Midbrain (tissue), 1 donor: ENCODE measurements around the gene SH3RF3.

Experiments used
- DNase-seq: peaks from one replicate; lab custom pipeline; 2025; lab: John Stamatoyannopoulos, UW

Gene SH3RF3

DNA sequence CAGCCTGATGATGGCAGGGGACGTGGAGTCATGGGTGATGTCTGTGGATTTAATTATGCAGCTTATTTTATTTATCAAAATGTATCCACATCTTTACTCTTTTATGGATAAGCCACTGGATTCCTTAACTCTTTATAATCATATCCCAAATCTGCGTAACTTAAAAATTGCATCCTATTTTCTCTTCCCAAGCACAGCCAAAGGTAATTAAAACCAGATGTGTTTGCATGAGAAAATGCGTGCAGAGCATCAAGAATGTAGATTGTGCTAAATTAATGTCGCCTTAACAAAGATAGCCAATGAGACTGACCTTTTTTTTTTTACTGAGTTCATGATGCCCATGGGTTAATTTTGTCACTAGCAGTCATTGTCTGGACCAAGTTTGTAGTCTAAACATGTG lies 10.0 kb downstream of the SH3RF3 start:
- no peak for DNase-seq

DNA sequence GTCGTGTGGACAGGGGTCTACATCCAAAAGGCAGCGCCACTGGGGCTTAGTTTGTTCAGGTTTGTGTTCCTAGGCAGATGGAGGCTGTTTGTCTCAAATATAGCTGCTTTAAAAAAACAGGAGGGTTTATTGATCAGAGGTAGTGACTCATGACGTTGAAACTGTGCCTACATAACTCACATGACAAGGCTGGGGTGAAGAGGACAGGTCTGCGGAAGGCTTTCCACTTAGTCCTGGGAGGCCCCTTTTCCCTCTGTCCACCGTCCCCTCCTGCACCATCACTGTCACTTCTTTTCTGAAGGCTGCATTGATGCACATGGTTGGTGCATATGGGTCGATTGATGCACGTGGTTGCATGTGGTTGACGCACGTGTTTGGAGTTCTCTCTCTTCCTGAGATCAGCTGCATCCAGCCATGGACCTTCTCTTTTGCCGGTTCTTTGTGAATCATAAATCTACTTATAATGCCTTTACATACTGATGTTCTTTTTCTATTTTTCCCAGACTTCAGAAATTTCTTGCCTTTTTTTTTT lies 10.9 kb downstream of the SH3RF3 start:
- no peak for DNase-seq

DNA sequence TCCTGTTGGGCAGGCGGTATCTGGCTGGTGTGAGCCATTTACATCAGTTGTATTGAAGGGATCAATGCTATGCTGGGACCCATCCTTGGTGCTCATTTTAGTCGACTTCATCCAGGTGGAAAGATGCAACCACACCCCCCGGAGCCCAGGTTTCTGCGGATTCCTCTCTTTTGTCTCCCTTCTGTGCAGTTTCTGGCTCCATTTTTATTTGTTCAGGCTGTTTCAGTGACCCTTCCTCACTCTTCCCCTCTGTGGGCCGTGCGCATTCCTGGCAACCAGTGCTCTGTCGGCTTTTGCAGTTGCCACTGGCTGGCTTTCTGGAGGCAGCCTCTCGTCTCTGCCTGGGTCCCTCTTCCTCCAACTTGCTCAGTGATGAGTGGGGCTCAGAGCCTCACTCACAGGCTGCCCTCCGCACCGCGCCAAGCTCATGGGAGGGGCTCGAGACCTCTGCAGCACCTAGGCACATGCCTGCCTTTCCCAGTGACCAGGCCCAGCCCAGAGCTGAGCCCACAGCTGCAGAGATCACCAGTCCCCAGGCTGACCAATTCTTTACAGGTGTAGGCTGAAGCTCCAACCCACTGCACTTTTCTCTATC lies 12.1 kb downstream of the SH3RF3 start:
- no peak for DNase-seq

DNA sequence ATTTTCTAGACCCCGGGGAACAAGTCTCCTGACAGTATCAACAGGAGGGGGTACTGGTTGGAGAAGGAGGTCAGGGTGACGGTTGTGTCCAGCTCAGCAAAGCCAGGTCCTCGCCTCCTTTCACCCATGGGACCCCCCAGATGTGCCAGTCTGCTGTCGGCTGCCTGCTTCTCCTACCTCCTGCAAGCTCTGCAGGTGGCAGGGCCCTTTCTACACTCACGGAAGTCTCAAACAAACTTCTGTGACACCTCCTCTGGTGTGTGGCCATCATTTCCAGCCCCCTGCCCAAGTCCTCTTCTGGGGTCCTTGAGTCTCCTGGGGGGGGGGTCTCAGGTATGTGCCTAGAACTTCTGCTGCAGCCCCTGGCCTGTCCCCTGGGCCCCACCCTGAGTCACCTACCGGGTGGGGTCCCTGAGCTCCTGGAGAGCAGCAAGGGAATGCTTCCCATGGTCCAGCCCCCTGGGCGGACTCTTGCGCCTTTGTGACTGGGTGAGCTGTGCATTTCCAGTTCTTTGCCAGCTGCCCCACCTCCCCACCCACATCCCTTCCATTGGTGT lies 12.8 kb downstream of the SH3RF3 start:
- no peak for DNase-seq

DNA sequence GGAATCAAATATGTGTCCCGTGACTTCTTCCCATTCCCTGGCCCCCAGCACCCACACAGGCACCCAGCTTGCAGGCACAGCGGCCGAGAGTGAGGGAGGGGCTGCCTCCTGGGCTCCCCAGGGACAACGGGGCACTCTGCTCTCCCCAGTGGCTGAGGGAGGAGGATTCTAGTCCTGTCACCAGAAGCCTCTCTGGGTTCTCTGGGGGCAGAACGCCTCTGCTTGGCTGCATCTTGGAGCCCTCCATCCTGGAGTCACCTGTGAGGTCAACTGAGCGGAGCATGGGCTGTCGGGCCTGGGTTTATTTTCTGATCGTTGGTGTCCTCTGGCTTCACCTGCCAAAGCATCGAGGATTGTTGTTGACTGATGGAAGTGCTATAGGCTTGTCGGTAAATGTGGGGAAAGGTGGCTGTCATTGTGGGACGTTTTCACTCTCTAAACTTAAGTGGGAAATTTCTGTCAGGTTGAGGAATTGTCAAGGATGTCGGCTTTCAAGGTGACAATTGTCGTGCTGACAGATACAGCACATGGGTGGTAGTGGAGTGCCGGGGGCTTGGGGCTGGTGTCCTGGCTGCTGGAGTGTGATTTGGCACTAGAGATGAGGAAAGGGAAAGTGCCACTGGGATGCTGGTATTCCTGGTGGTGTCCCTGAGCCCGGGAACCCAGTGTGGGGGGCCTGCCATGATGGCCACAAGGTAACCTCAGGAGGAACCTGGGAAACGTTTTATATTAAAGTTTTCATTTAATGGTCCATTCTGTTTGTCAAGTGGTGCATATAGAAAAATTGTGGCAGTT lies 13.6 kb downstream of the SH3RF3 start:
- no peak for DNase-seq

DNA sequence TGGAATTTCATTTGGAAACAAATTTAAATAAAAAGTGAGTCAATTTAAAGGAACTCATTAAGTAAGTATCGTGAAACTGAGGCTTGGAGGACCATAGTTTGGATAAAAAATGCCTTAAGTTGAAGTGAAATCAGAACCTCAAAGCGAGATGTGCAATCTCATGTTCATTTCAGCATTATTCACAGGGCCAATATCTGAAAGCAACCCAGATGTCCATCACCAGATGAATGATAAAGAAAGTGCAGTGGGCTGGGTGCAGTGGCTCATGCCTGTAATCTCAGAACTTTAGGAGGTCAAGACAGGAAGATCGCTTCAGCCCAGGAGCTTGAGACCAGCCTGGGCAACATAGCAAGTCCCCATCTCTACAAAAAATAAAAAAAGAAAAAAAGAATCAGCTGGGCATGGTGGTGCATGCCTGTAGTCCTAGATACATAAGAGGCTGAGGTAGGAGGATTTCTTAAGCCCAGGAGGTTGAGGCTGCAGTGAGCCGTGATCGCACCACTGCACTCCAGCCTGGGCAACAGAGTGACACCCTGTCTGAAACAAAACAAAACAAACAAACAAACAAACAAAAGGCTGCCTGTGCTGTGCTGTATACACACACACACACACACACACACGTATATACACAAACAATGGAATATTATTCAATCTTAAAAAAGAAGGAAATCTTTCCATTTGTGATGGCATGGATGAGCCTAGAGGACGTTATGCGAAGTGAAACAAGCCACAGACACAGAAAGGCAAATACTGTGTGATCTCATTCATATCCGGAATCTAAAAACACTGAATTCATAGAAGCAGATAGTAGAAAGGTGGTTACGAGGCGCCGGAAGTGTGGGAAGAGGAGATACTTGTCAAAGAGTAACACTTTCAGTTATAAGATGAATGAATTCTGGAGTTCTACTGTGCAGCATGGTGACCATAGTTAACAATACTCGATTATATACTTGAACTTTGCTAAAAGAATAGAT lies 14.5 kb downstream of the SH3RF3 start:
- no peak for DNase-seq

DNA sequence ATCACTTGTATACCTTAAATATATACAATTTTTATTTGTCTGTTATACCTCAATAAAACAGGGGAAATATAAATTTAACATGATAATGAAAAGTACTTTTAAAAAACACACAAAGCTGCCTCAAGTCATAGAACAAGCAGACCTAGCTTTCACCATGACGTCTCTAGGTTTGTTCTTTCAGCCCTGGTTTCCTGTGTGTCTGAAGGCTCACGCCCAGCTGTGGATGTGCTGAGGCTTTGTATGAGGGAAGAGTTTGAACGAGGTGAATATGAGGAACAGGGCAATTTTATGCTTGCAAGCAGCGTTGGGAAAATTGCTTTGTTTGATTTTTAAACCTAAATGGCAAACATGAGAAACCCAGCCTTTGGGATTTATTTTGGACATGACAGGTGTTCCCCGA lies 15.3 kb downstream of the SH3RF3 start:
- no peak for DNase-seq

DNA sequence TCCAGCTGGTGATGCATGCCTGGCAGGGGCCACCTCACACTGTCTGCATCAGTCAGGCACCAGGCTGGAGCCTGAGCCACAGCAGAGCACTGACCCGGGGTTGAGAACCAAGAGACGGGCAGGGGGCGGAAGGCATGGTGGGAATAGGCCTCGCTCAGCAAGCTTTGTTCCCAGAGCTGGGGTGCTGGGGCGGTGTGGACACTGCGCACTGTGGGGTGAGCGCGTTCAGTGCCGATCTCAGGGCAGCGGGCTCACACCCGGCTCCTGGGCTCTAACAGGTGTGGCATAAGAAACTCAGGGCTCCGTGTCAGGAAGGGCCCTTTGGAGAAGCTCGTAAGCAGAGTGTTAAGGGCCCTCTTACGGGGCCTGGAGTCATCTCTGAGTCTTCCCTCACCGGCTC lies 15.7 kb downstream of the SH3RF3 start:
- no peak for DNase-seq

DNA sequence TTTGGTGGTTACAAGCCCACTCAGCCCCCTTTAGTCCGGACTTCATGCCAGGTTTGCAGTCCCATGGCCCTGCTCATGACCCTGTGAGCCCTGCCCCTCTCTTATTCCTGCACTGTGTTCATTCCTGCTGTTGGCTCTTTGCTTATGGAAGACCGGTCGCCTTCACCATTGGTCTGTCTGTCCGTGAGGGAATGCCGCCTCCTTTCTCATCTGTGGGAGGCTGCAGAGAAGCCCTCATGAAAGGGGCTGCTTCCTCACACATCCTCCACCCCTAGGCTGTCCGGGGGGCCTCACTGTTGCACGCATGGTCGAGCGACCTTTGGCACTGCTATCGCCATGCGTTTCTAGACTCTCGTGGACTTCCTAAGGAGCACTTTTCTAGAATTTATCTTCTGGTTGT lies 16.3 kb downstream of the SH3RF3 start:
- no peak for DNase-seq

DNA sequence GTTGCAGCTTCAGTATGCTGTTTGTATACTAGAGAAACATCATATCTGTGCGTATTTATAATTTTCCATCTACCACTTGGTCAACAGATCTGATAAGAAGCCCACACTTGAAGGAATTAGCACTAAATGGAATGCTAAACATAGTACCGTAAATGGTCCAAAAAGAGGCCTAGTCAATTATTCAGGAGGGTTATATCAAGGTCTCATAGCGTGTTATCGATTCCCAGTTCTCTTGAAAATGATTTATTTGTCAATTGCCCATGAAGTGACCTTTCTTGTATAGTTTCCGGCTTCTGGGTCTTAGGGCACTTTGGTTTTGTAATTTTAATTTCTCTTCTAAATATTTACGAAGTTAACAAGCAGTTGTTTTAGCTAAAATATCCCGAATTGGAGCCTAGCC lies 18.4 kb downstream of the SH3RF3 start:
- DNase-seq: no peak

DNA sequence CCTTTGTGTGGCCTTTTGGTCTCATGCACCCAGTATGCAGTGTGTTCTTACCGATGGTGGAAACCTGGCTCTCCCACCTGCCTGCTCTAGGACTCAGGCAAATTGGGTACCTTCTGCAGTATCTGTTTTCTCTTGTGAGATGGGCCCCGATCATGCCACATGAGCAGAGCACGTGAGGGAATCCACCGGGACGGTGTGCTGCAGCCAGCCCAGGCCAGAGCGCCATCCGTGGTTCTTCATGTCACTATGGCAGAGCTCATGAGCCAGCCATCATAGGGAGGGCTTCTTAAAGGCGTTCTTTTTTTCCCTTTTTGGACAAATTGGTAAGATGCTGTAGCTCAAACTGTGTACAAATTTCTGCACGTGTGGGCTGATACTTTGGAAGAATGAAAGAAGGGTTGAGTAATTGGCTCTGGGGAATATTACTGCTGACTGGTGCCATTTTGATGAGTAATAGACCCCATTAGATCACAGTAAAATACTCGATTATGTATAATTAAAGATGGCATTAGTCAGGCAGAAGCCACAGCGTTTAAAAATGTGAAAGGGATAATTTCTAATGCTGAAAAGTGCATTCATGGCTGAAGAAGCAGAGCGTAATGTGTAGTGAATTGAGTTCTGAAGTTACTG lies 19.2 kb downstream of the SH3RF3 start:
- DNase-seq: no peak

DNA sequence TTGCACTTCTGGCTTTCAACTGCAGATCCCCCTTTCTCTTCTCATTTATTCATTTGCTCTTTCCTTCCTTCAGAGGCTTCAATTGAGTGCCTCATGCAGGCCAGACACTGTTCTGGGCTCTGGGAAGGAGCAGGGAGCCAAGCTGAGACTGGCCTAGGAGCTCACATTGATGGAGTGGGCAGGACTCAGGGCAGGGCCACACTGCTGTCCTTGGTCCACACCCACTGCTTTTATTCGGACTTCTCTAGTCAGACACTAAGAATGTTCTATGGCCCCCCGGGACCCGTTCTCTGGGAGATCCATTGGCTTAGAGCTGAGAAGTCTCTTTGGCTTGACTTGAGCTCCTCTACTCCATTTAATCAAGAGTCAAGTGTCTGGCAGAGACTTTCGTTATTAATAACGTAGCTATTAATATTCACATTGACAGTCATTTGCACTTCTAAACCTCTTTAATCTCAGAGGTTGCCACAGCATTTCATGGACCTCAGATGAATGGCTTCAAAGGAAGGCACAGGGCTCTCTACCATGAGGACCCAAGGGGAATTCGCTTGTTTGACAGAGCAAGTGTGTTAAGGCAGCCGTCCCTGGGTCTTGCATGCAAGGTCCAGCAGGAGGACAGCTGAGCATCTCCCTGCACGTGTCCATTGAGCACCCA lies 20.1 kb downstream of the SH3RF3 start:
- no peak for DNase-seq

DNA sequence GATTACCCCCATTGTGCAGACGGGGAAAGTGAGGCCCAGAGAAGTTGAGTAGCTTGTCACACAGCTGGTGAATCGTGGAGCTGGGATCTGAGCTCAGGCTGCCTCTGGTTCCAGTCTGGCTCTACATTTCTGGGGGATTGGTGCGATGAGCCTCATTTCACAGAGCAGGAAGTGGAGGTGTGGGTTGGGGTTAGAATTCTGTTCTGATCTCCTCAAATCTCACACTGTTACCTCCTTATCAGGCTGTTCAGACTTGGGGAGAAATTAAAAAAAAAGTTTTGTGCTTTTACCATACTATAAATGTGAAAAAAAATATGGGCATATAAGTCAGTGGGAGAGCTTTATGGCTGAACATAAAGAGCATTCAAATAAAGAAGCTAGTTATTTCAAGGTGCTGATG lies 21.6 kb downstream of the SH3RF3 start:
- DNase-seq: no peak

DNA sequence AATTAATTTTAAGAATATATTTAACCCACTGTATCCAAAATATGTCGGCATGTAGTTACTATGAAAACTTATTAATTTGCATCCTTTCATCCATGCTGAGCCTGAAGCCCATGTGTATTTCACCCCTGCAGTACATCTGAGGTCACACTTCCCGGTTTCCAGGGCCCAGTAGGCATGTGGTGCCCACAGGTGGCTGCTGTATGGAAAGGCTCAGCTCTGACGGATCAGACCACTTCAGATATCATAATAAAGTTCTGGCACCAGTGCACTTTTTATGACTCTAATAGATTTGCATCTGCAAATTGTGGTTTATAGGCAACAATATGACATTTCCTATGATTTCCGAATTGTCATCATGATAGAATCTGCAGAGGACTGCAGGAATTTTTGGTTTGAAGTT lies 22.5 kb downstream of the SH3RF3 start:
- DNase-seq: no peak

DNA sequence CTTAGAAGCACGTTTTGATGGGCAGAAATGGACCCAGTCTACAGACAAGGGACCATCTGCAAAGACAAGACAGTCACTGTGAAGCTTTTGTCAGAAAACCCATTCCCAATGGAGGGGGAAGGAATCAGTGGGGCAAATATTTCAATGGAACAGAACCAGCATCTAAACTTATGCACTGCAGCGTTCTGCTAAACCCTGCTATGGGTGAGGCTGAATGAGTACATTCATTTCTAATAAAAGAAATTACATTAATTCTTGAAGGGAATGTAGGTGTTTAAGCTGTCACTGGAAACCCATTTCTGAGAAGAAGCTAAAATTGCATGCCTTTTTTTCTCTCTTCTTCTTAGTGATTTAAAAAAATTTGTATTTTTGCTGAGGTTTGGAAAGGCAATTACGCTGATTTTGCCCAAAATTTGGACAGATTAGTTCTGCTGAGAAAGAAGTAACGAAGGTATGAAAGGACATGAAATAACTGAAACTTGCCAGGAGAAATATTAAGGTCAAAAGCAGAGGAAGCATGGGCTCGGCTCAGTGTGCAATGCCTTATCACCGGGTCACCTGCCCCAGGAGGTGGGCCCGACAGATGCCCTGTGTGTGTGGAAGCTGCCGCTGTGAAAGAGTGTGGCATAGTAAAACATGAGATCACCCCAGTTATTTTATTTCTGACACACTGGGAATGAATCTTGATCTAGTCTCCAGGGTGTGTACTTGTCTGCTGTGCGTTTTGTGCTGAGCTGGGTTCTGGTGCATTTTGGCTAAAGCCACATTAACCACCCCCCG lies 24.2 kb downstream of the SH3RF3 start:
- DNase-seq: no peak

DNA sequence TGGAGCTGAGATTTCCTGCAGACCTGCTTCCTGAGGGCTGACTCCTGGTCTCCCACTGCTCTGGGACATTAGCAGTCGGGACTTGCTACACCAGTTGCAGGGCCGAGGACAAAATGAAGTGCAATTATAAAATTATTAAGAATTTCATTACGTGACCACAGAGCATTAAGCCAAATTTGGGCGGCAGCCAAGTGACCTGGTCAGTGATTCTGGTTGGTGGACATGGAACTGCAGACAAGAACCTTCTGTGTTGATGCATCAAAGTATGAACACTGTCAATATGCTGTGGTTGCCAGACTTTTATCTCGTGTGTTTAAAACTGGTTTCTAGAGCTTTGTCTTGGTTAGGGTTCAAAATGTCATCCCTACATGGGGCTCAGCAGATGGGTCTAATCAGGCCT lies 24.8 kb downstream of the SH3RF3 start:
- no peak for DNase-seq

DNA sequence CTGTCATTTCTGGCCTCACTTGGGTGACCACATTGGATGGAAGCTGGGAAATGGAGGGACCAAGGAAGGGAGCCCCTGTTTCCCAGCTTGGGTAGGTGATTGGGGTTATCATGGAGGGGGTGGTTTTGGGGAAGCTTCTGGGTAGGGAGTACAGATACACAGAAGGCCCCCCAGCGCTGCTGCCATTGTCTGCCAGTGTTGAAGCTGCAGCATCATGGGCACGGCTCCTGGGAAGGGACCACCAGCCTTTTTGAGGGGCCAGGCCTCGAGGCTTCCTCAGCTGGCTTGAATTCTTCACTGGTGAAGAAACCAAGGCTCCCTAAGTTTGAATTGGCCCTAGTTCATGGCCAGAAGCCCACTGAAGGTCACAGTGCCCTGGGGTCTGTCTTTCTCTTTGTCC lies 25.2 kb downstream of the SH3RF3 start:
- no peak for DNase-seq

DNA sequence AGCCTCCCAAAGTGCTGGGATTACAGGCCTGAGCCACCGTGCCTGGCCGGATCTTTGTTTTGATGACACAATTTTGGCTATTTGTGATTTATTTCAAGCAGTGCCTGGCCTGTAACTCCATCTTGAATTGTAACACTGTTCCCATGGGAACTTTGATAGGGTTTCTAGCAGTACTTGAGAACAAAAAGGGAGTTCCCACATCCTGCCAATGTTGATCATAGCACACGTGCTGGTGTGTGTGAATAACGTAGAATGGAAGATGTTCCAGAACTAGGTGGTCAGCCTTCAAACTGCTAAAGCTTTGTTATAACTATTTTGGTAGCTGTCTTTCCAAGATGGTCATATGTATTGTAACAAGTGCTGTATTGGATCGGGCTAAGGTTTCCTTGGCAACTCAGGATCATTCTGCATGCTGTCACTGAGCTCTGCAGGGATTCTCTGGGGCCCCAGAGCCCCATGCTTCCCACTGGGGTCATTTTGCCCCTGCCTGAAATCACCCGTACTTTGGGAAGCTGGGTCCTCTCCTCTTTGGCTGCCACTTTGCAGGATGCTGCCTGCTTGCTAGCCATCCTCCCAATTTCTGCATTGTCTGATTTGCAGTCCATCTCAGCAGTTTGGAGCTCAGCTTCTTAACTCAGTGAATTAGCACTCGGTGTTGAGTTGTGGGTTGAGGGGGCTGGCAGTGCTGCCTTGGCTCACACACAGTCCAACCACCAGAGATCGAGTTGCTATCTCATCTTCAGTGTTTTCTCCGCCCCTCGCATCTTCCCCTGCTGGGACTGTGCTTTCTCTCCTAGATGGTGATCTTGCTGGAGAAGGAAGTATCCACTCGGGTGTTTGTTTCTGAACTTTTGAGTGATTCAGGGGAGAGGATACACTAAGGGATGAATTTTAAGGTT lies 26.8 kb downstream of the SH3RF3 start:
- DNase-seq: no peak

DNA sequence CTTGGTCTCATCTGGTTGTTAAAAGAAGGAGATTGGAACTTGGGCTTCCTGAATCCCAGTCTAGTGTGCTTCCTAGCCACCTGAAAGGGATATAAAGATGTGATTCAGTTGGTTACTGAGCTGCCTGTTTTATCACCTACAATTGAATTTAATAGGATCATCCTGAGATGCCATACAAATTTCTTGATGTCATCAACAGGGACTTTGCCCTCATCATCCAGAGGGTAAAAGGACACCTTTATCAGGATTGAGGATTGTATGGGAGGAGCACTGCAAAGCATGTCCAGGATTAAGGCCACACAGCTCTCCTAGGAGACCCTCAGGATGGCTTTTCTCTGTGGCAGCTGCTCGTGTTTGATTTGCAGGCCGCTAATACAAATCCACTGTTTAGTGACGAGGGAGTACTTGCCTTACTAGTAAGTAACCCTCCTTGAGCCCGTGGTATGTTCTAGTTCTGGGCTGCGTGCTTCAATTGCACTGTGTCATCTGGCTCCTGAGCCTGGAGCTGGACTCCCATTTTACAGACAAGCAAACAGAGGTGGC lies 28.6 kb downstream of the SH3RF3 start:
- DNase-seq: no peak
